ENCODE measurements around the gene ZFAND2A.

ZFAND2A gene

DNA sequence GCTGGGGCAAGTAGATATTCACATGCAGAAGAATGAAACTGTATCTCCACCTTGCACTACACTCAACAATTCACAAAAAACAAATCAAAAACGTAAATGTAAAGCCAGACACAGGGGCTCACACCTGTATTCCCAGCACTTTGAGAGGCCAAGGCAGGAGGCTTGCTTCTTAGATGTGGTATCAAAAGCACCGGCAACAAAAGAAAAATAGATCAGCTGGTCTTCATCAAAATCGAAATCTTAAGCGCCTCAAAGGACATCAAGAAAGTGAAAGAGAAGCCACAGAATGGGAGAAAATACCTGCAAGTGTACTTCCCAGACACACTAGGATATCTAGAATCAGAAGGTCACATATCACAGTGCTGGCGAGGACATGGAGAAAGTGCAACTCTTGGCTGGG, 40.8 kb downstream of the ZFAND2A start:
- TF ChIP-seq YY1 (IDR thresholded peaks at IDR 0.05; ENCODE audit: low read depth) (no peak), ZBTB7A (IDR thresholded peaks at IDR 0.05; ENCODE audit: low read depth) (no peak), TCF12 (IDR thresholded peaks at IDR 0.05; ENCODE audit: low read depth) (no peak), TAF1 (IDR thresholded peaks at IDR 0.05; ENCODE audit: low read depth) (no peak), EP300 (IDR thresholded peaks at IDR 0.05; ENCODE audit: borderline replicate concordance) (no peak)
- TF ChIP-seq, protein P1, sequence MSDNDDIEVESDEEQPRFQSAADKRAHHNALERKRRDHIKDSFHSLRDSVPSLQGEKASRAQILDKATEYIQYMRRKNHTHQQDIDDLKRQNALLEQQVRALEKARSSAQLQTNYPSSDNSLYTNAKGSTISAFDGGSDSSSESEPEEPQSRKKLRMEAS (IDR thresholded peaks at IDR 0.05), result no peak

DNA sequence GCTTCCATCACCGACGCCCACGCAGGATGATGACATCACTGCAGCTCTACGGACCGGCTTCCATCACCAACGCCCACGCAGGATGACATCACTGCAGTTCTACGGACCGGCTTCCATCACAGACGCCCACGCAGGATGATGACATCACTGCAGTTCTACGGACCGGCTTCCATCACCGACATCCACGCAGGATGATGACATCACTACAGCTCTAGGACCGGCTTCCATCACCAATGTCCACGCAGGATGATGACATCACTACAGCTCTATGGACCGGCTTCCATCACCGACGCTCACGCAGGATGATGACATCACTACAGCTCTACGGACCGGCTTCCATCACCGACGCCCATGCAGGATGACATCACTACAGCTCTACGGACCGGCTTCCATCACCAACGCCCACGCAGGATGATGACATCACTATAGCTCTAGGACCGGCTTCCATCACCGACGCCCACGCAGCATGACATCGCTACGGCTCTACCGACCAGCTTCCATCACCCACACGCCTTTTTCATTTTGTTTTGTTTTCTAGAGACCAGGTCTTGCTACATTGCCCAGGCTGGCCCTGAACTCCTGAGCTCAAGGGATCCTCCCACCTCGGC, 42.6 kb downstream of the ZFAND2A start:
- TF ChIP-seq ZBTB7A (IDR thresholded peaks at IDR 0.05; ENCODE audit: low read depth), result no peak
- no peak for TF ChIP-seq CEBPB (IDR thresholded peaks at IDR 0.05)
- no peak for TF ChIP-seq EGR1 (IDR thresholded peaks at IDR 0.05)
- TF ChIP-seq CREB1 (IDR thresholded peaks at IDR 0.05; ENCODE audit: low read depth), result 0 out of 2 replicates have a peak, but pooled peaks have one; percentile 10
- no peak for TF ChIP-seq RAD21 (IDR thresholded peaks at IDR 0.05; ENCODE audit: low read depth)

DNA sequence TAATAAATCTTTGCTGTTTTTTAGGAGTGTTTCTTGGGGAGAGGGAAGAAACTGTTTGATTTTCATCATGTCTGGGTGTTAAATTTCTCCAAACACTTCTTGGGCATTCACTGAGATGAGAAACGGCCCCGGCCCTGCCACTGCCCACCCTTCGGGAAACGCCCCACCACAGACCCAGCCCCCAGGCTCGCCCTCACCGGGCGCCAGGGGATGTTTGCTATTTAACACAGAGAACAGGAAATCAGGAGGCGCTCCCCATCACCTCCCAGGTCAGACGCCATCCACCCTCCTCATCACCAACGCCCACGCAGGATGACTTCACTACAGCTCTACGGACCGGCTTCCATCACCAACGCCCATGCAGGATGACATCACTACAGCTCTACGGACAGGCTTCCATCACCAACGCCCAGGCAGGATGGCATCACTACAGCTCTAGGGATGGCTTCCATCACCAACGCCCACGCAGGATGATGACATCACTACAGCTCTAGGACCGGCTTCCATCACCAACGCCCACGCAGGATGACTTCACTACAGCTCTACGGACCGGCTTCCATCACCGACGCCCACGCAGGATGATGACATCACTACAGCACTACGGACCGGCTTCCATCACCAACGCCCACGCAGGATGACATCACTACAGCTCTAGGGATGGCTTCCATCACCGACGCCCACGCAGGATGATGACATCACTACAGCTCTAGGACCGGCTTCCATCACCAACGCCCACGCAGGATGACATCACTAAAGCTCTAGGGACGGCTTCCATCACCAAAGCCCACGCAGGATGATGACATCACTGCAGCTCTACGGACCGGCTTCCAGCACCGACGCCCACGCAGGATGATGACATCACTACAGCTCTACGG, 44.6 kb downstream of the ZFAND2A start:
- 0 out of 2 replicates have a peak, but pooled peaks have one; percentile 21 for TF ChIP-seq EGR1 (IDR thresholded peaks at IDR 0.05)

DNA sequence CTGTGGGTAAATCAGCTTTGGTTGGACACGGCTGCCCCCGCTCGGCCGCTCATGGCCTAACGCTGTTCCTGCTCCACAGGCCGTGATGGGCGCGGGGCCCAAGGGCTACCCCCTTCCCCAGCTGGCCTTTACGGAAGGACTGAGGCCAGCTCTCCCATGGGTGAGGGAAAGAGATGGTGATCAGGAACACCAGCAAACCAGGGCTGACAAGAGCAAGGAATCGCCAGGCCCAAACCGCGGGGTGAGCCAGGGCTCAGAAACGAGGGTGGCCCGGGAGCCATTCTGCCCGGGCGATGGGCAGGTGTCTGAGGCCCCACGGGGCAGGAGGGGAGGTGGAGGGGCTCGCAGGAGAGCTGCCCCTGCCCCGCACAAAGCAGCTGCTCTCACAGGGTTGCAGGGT, 45.5 kb downstream of the ZFAND2A start:
- TF ChIP-seq CREB1 (IDR thresholded peaks at IDR 0.05; ENCODE audit: low read depth), result no peak
- no peak for TF ChIP-seq YY1 (IDR thresholded peaks at IDR 0.05; ENCODE audit: low read depth)
- TF ChIP-seq EP300 (IDR thresholded peaks at IDR 0.05; ENCODE audit: borderline replicate concordance), result no peak
- no peak for TF ChIP-seq TAF1 (IDR thresholded peaks at IDR 0.05; ENCODE audit: low read depth)
- TF ChIP-seq EGR1 (IDR thresholded peaks at IDR 0.05), result no peak
- TF ChIP-seq, protein P1 (IDR thresholded peaks at IDR 0.05), result no peak
- no peak for TF ChIP-seq TEAD4 (IDR thresholded peaks at IDR 0.05)
- TF ChIP-seq, protein P2, sequence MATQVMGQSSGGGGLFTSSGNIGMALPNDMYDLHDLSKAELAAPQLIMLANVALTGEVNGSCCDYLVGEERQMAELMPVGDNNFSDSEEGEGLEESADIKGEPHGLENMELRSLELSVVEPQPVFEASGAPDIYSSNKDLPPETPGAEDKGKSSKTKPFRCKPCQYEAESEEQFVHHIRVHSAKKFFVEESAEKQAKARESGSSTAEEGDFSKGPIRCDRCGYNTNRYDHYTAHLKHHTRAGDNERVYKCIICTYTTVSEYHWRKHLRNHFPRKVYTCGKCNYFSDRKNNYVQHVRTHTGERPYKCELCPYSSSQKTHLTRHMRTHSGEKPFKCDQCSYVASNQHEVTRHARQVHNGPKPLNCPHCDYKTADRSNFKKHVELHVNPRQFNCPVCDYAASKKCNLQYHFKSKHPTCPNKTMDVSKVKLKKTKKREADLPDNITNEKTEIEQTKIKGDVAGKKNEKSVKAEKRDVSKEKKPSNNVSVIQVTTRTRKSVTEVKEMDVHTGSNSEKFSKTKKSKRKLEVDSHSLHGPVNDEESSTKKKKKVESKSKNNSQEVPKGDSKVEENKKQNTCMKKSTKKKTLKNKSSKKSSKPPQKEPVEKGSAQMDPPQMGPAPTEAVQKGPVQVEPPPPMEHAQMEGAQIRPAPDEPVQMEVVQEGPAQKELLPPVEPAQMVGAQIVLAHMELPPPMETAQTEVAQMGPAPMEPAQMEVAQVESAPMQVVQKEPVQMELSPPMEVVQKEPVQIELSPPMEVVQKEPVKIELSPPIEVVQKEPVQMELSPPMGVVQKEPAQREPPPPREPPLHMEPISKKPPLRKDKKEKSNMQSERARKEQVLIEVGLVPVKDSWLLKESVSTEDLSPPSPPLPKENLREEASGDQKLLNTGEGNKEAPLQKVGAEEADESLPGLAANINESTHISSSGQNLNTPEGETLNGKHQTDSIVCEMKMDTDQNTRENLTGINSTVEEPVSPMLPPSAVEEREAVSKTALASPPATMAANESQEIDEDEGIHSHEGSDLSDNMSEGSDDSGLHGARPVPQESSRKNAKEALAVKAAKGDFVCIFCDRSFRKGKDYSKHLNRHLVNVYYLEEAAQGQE (IDR thresholded peaks at IDR 0.05; ENCODE audit: low read depth), result no peak
- TF ChIP-seq, protein P3, sequence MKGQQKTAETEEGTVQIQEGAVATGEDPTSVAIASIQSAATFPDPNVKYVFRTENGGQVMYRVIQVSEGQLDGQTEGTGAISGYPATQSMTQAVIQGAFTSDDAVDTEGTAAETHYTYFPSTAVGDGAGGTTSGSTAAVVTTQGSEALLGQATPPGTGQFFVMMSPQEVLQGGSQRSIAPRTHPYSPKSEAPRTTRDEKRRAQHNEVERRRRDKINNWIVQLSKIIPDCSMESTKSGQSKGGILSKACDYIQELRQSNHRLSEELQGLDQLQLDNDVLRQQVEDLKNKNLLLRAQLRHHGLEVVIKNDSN (IDR thresholded peaks at IDR 0.05), result no peak
- no peak for TF ChIP-seq RAD21 (IDR thresholded peaks at IDR 0.05; ENCODE audit: low read depth)
- TF ChIP-seq FOXM1 (IDR thresholded peaks at IDR 0.05; ENCODE audit: borderline replicate concordance, low read depth), result no peak
- no peak for TF ChIP-seq NFIC (IDR thresholded peaks at IDR 0.05)

DNA sequence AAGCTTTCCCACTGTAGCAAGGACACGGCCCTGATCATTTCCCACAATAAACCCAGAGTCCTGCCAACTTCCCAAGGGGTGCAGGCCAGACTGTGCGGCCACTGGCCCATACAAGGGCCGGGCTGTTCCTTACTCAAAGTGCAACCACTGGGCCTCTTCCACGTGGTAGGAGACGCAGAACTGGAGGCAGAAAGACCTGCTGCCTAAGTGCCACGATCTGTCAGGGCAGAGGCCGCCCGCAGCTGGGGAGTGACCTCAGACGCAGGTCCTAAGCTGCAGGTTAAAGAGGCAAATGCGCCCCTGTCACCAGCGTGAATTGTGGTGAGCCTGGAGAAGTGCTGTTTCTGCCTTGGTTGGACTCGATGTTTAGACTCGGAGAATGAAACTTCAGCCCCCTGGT, 45.9 kb downstream of the ZFAND2A start:
- TF ChIP-seq TEAD4 (IDR thresholded peaks at IDR 0.05), result no peak
- no peak for TF ChIP-seq EGR1 (IDR thresholded peaks at IDR 0.05)
- TF ChIP-seq, protein P1 (IDR thresholded peaks at IDR 0.05), result no peak
- TF ChIP-seq TAF1 (IDR thresholded peaks at IDR 0.05; ENCODE audit: low read depth), result no peak
- TF ChIP-seq ZBTB7A (IDR thresholded peaks at IDR 0.05; ENCODE audit: low read depth), result no peak

DNA sequence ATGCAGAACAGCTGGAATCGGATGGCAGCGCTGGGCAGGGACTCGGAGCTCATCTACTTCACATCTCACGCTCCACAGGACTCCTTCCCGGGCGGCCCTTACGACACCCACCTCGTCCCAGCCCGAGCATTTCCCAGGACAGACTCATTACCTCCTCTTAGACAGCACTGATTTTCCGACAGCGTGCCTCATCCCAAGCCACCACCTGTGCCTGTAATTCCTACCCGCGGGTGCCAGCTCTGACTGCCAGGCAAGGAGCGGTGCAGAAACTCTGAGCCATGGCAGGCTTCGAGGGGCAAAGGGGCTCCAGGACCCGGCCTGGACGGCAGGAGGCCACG, 46.5 kb downstream of the ZFAND2A start:
- TF ChIP-seq TEAD4 (IDR thresholded peaks at IDR 0.05), result no peak
- TF ChIP-seq, protein P1 (IDR thresholded peaks at IDR 0.05), result no peak
- TF ChIP-seq FOXM1 (IDR thresholded peaks at IDR 0.05; ENCODE audit: borderline replicate concordance, low read depth), result no peak
- no peak for TF ChIP-seq CEBPB (IDR thresholded peaks at IDR 0.05)
- TF ChIP-seq TCF12 (IDR thresholded peaks at IDR 0.05; ENCODE audit: low read depth), result no peak
- TF ChIP-seq TAF1 (IDR thresholded peaks at IDR 0.05; ENCODE audit: low read depth), result no peak
- no peak for TF ChIP-seq EGR1 (IDR thresholded peaks at IDR 0.05)
- no peak for TF ChIP-seq CREB1 (IDR thresholded peaks at IDR 0.05; ENCODE audit: low read depth)
- no peak for TF ChIP-seq NFIC (IDR thresholded peaks at IDR 0.05)
- no peak for TF ChIP-seq YY1 (IDR thresholded peaks at IDR 0.05; ENCODE audit: low read depth)
- TF ChIP-seq, protein P3 (IDR thresholded peaks at IDR 0.05), result no peak
- TF ChIP-seq, protein P2 (IDR thresholded peaks at IDR 0.05; ENCODE audit: low read depth), result no peak
- no peak for TF ChIP-seq EP300 (IDR thresholded peaks at IDR 0.05; ENCODE audit: borderline replicate concordance)
- TF ChIP-seq ZBTB7A (IDR thresholded peaks at IDR 0.05; ENCODE audit: low read depth), result no peak

Measured in Ishikawa (cell line).